Stomach (tissue), 4 donors: ENCODE measurements around the gene COX5A.

Experiments used
- POLR2A ChIP-seq, 4 donors: fragments of 450-650 bp; IDR thresholded peaks; one replicate each; pipeline ENCODE4 v1.6.1; 2016; ENCODE audit warnings: antibody characterized with exemption in 4 of 4, control low read depth in 2 of 4, mild to moderate bottlenecking in 1 of 4, moderate library complexity in 1 of 4
- TF ChIP-seq, protein P1 (sequence below), 7 experiments: fragments of 450-650 bp in 4 of 7; fragments of 200-600 bp in 3 of 7; sonication (generic) in 3 of 7; IDR thresholded peaks; one replicate each; pipeline ENCODE4 v1.5.1; 2016 to 2019; ENCODE audit warnings: antibody characterized with exemption in 7 of 7, control low read depth in 2 of 7, mild to moderate bottlenecking in 1 of 7

DNA sequence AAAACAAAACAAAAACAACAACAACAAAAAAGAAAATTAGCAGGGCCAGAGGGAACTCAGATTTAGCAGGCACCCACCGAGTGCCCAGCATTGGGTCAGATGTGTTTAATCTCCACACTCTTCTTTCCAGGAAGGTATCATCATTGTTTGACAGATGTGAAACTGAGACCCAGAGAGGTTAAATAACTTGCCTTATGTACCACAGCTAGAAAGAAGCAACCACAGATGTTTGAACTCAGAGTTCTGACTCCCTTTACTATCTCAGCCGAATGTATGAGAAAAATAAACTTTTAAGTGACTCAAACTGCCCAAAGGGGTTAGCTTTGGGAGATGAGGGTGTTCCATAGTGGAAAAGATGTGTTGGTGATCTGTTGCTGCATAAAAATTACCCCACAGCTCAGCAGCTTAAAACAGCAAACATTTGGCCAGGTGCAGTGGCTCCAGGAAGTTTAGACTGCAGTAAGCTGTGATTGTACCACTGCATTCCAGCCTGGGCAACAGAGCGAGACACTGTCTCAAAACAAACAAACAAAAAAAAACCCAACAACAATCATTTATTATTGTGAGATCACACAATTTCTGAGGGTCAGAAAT is 23.2 kb upstream of the COX5A start:
- no peak for TF ChIP-seq POLR2A (IDR thresholded peaks at IDR 0.05)
- TF ChIP-seq, protein P1, sequence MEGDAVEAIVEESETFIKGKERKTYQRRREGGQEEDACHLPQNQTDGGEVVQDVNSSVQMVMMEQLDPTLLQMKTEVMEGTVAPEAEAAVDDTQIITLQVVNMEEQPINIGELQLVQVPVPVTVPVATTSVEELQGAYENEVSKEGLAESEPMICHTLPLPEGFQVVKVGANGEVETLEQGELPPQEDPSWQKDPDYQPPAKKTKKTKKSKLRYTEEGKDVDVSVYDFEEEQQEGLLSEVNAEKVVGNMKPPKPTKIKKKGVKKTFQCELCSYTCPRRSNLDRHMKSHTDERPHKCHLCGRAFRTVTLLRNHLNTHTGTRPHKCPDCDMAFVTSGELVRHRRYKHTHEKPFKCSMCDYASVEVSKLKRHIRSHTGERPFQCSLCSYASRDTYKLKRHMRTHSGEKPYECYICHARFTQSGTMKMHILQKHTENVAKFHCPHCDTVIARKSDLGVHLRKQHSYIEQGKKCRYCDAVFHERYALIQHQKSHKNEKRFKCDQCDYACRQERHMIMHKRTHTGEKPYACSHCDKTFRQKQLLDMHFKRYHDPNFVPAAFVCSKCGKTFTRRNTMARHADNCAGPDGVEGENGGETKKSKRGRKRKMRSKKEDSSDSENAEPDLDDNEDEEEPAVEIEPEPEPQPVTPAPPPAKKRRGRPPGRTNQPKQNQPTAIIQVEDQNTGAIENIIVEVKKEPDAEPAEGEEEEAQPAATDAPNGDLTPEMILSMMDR (IDR thresholded peaks at IDR 0.05): no peak
